Nephron (organoid): ENCODE results near the gene ACOT12.

Experiments used
- H3K27ac Mint-ChIP-seq, 3 experiments: 2 replicates each; pipeline ENCODE4 v1.8.0; 2020; ENCODE audit warnings: mixed read lengths in 3 of 3, mild to moderate bottlenecking in 2 of 3, moderate library complexity in 1 of 3
- H3K27me3 Mint-ChIP-seq: 2 replicates; pipeline ENCODE4 v1.8.0; 2021; ENCODE audit warnings: low read depth, mild to moderate bottlenecking, moderate library complexity, mixed read lengths
- H3K36me3 Mint-ChIP-seq: 2 replicates; pipeline ENCODE4 v1.8.0; 2020; ENCODE audit warnings: low read depth, mixed read lengths
- H3K4me1 Mint-ChIP-seq: 2 replicates; pipeline ENCODE4 v1.8.0; 2020; ENCODE audit warnings: mixed read lengths
- H3K4me3 Mint-ChIP-seq, 3 experiments: 2 replicates each; pipeline ENCODE4 v1.8.0; 2020; ENCODE audit warnings: mild to moderate bottlenecking in 3 of 3, mixed read lengths in 3 of 3, moderate library complexity in 2 of 3
- H3K9me3 Mint-ChIP-seq: 2 replicates; pipeline ENCODE4 v1.8.0; 2020; ENCODE audit warnings: mixed read lengths
- TF ChIP-seq, protein P1 (sequence below), 3 experiments: fragments of 200-600 bp; sonication (generic); IDR thresholded peaks; one replicate each; pipeline ENCODE4 v1.5.0; 2021; ENCODE audit warnings: antibody characterized with exemption in 3 of 3; ENCODE audit not compliant: unreplicated experiment in 3 of 3

Gene ACOT12

GRCh38 chr5:81371354-81371876, 22.5 kb downstream of the ACOT12 start:
- H3K9me3 Mint-ChIP-seq, result peaks cover 11% of the 10 kb centered on the region
- H3K36me3 Mint-ChIP-seq, result no peaks in the 10 kb centered on the region
- H3K27ac Mint-ChIP-seq, result no peak overlapping the region
- no peaks in the 10 kb centered on the region for H3K27me3 Mint-ChIP-seq
- no peak overlapping the region for H3K4me3 Mint-ChIP-seq
- TF ChIP-seq, protein P1, sequence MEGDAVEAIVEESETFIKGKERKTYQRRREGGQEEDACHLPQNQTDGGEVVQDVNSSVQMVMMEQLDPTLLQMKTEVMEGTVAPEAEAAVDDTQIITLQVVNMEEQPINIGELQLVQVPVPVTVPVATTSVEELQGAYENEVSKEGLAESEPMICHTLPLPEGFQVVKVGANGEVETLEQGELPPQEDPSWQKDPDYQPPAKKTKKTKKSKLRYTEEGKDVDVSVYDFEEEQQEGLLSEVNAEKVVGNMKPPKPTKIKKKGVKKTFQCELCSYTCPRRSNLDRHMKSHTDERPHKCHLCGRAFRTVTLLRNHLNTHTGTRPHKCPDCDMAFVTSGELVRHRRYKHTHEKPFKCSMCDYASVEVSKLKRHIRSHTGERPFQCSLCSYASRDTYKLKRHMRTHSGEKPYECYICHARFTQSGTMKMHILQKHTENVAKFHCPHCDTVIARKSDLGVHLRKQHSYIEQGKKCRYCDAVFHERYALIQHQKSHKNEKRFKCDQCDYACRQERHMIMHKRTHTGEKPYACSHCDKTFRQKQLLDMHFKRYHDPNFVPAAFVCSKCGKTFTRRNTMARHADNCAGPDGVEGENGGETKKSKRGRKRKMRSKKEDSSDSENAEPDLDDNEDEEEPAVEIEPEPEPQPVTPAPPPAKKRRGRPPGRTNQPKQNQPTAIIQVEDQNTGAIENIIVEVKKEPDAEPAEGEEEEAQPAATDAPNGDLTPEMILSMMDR (IDR thresholded peaks at IDR 0.05; ENCODE audit: unreplicated experiment in 3 of 3), result no peak
- H3K4me1 Mint-ChIP-seq, result no peaks in the 10 kb centered on the region

GRCh38 chr5:81370912-81371311, 23.0 kb downstream of the ACOT12 start:
- TF ChIP-seq, protein P1 (IDR thresholded peaks at IDR 0.05; ENCODE audit: unreplicated experiment in 3 of 3), result no peak
- Mint-ChIP-seq H3K9me3 (peaks cover 7% of the 10 kb centered on the region), H3K4me3 (no peak overlapping the region), H3K4me1 (no peaks in the 10 kb centered on the region), H3K27me3 (no peaks in the 10 kb centered on the region), H3K27ac (no peak overlapping the region), H3K36me3 (no peaks in the 10 kb centered on the region)

- Mint-ChIP-seq H3K9me3 (no peaks in the 10 kb centered on the region), H3K36me3 (no peaks in the 10 kb centered on the region), H3K27me3 (no peaks in the 10 kb centered on the region), H3K4me3 (no peak overlapping the region), H3K27ac (no peak overlapping the region), H3K4me1 (no peaks in the 10 kb centered on the region)
- TF ChIP-seq, protein P1 (IDR thresholded peaks at IDR 0.05; ENCODE audit: unreplicated experiment in 3 of 3), result no peak
Measured at GRCh38 chr5:81365541-81365940, 28.4 kb downstream of the ACOT12 start.

- Mint-ChIP-seq H3K36me3 (no peaks in the 10 kb centered on the region), H3K4me1 (no peaks in the 10 kb centered on the region), H3K9me3 (no peaks in the 10 kb centered on the region), H3K27me3 (no peaks in the 10 kb centered on the region), H3K27ac (peak overlapping the region; percentile 29 to 68 (median 58)), H3K4me3 (no peak overlapping the region)
- TF ChIP-seq, protein P1 (IDR thresholded peaks at IDR 0.05; ENCODE audit: unreplicated experiment in 3 of 3), result no peak
Measured at GRCh38 chr5:81363093-81363871, 30.7 kb downstream of the ACOT12 start.

- Mint-ChIP-seq H3K9me3 (no peaks in the 10 kb centered on the region), H3K27me3 (no peaks in the 10 kb centered on the region), H3K4me3 (no peak overlapping the region), H3K4me1 (no peaks in the 10 kb centered on the region), H3K36me3 (no peaks in the 10 kb centered on the region), H3K27ac (peak overlapping the region; percentile 34 to 65 (median 50))
- TF ChIP-seq, protein P1 (IDR thresholded peaks at IDR 0.05; ENCODE audit: unreplicated experiment in 3 of 3), result no peak
Measured at GRCh38 chr5:81361600-81361999, 32.3 kb downstream of the ACOT12 start.

GRCh38 chr5:81360640-81361039, 33.3 kb downstream of the ACOT12 start:
- no peaks in the 10 kb centered on the region for H3K27me3 Mint-ChIP-seq

More at GRCh38 chr5:81360640-81361039, 33.3 kb downstream of the ACOT12 start:
- Mint-ChIP-seq H3K4me1 (no peaks in the 10 kb centered on the region), H3K36me3 (no peaks in the 10 kb centered on the region), H3K27ac (no peak overlapping the region), H3K4me3 (no peak overlapping the region), H3K9me3 (no peaks in the 10 kb centered on the region)
- TF ChIP-seq, protein P1 (IDR thresholded peaks at IDR 0.05; ENCODE audit: unreplicated experiment in 3 of 3), result no peak
